ENCODE results near the gene GPR176.

Gene GPR176

DNA sequence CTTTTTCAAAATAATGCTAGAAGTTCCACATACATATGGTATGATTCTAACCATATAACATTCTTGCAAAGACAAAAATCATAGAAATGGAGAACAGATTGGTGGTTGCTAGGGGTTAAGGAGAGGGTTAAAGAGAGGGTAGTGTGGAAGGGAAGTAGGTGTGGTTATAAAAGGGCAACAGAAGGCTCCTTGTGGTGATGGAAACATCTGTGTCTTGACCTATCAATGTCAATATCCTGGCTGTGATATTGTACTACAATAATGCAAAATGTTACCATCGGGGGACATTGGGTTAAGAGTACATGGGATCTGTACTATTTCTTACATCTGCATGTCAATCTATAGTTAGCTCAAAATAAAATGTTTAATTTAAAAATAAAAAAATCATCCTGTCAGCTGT is 69.6 kb downstream of the GPR176 start:
- TF ChIP-seq EGR1 (IDR thresholded peaks at IDR 0.05), result no peak
- TF ChIP-seq, protein P1, sequence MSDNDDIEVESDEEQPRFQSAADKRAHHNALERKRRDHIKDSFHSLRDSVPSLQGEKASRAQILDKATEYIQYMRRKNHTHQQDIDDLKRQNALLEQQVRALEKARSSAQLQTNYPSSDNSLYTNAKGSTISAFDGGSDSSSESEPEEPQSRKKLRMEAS (IDR thresholded peaks at IDR 0.05), result no peak
- TF ChIP-seq, protein P2, sequence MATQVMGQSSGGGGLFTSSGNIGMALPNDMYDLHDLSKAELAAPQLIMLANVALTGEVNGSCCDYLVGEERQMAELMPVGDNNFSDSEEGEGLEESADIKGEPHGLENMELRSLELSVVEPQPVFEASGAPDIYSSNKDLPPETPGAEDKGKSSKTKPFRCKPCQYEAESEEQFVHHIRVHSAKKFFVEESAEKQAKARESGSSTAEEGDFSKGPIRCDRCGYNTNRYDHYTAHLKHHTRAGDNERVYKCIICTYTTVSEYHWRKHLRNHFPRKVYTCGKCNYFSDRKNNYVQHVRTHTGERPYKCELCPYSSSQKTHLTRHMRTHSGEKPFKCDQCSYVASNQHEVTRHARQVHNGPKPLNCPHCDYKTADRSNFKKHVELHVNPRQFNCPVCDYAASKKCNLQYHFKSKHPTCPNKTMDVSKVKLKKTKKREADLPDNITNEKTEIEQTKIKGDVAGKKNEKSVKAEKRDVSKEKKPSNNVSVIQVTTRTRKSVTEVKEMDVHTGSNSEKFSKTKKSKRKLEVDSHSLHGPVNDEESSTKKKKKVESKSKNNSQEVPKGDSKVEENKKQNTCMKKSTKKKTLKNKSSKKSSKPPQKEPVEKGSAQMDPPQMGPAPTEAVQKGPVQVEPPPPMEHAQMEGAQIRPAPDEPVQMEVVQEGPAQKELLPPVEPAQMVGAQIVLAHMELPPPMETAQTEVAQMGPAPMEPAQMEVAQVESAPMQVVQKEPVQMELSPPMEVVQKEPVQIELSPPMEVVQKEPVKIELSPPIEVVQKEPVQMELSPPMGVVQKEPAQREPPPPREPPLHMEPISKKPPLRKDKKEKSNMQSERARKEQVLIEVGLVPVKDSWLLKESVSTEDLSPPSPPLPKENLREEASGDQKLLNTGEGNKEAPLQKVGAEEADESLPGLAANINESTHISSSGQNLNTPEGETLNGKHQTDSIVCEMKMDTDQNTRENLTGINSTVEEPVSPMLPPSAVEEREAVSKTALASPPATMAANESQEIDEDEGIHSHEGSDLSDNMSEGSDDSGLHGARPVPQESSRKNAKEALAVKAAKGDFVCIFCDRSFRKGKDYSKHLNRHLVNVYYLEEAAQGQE (IDR thresholded peaks at IDR 0.05; ENCODE audit: low read depth), result no peak
- TF ChIP-seq CEBPB (IDR thresholded peaks at IDR 0.05), result no peak
- TF ChIP-seq, protein P3, sequence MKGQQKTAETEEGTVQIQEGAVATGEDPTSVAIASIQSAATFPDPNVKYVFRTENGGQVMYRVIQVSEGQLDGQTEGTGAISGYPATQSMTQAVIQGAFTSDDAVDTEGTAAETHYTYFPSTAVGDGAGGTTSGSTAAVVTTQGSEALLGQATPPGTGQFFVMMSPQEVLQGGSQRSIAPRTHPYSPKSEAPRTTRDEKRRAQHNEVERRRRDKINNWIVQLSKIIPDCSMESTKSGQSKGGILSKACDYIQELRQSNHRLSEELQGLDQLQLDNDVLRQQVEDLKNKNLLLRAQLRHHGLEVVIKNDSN (IDR thresholded peaks at IDR 0.05), result no peak
- TF ChIP-seq RAD21 (IDR thresholded peaks at IDR 0.05; ENCODE audit: low read depth), result no peak
- no peak for TF ChIP-seq FOXM1 (IDR thresholded peaks at IDR 0.05; ENCODE audit: borderline replicate concordance, low read depth)
- no peak for TF ChIP-seq ZBTB7A (IDR thresholded peaks at IDR 0.05; ENCODE audit: low read depth)
- no peak for TF ChIP-seq YY1 (IDR thresholded peaks at IDR 0.05; ENCODE audit: low read depth)
- no peak for TF ChIP-seq TCF12 (IDR thresholded peaks at IDR 0.05; ENCODE audit: low read depth)
- no peak for TF ChIP-seq EP300 (IDR thresholded peaks at IDR 0.05; ENCODE audit: borderline replicate concordance)
- TF ChIP-seq CREB1 (IDR thresholded peaks at IDR 0.05; ENCODE audit: low read depth), result no peak

DNA sequence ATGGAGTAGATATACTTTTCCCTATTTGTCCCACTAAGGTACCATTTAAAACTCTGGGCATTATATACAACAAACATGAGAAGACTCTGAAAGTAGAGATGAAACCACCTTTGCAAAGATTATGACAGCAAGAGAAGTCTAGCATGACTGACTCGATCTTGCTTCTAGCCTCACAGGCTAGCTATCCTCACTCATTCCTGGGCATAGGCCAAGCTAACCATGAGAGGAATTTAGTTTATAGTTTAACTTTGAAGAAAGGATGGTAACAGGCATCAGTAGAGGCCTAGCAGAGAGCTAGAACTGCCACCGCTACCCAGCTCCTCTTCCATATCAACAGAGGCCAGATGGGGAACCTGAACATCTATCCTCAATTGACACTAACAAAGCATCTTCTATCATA is 74.0 kb downstream of the GPR176 start:
- TF ChIP-seq TEAD4 (IDR thresholded peaks at IDR 0.05) (no peak), RAD21 (IDR thresholded peaks at IDR 0.05; ENCODE audit: low read depth) (no peak), EGR1 (IDR thresholded peaks at IDR 0.05) (no peak), EP300 (IDR thresholded peaks at IDR 0.05; ENCODE audit: borderline replicate concordance) (no peak), YY1 (IDR thresholded peaks at IDR 0.05; ENCODE audit: low read depth) (no peak), NFIC (IDR thresholded peaks at IDR 0.05) (no peak), CEBPB (IDR thresholded peaks at IDR 0.05) (no peak), TCF12 (IDR thresholded peaks at IDR 0.05; ENCODE audit: low read depth) (no peak), ZBTB7A (IDR thresholded peaks at IDR 0.05; ENCODE audit: low read depth) (no peak), CREB1 (IDR thresholded peaks at IDR 0.05; ENCODE audit: low read depth) (no peak), TAF1 (IDR thresholded peaks at IDR 0.05; ENCODE audit: low read depth) (no peak)
- TF ChIP-seq, protein P1 (IDR thresholded peaks at IDR 0.05), result no peak
- TF ChIP-seq, protein P3 (IDR thresholded peaks at IDR 0.05), result no peak

DNA sequence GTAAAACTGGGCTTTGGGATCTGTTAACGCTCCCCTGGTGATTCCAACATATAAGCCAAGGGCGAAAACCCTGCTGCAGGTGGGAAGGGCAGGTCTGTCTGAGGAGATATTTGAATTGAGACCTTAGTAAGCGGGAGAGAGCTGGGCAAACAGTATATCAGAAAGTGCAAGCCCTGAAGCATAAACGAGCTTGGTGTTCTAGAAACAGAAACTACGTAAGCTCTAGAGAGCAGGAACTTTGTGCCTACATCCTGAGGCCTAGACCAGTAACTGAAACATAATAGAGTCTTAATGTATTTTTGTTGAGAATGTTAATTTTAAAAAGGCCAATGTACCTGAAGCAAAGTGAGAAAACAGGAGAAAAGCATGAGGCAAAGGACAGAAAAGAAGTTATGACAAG is 74.5 kb downstream of the GPR176 start:
- TF ChIP-seq FOXM1 (IDR thresholded peaks at IDR 0.05; ENCODE audit: borderline replicate concordance, low read depth), result no peak
- TF ChIP-seq, protein P3 (IDR thresholded peaks at IDR 0.05), result no peak
- TF ChIP-seq TCF12 (IDR thresholded peaks at IDR 0.05; ENCODE audit: low read depth), result no peak
- no peak for TF ChIP-seq EGR1 (IDR thresholded peaks at IDR 0.05)
- no peak for TF ChIP-seq TEAD4 (IDR thresholded peaks at IDR 0.05)
- no peak for TF ChIP-seq TAF1 (IDR thresholded peaks at IDR 0.05; ENCODE audit: low read depth)
- no peak for TF ChIP-seq EP300 (IDR thresholded peaks at IDR 0.05; ENCODE audit: borderline replicate concordance)
- TF ChIP-seq CREB1 (IDR thresholded peaks at IDR 0.05; ENCODE audit: low read depth), result no peak
- TF ChIP-seq, protein P1 (IDR thresholded peaks at IDR 0.05), result no peak
- no peak for TF ChIP-seq NFIC (IDR thresholded peaks at IDR 0.05)
- no peak for TF ChIP-seq ZBTB7A (IDR thresholded peaks at IDR 0.05; ENCODE audit: low read depth)
- no peak for TF ChIP-seq YY1 (IDR thresholded peaks at IDR 0.05; ENCODE audit: low read depth)
- TF ChIP-seq CEBPB (IDR thresholded peaks at IDR 0.05), result no peak
- TF ChIP-seq, protein P2 (IDR thresholded peaks at IDR 0.05; ENCODE audit: low read depth), result no peak

DNA sequence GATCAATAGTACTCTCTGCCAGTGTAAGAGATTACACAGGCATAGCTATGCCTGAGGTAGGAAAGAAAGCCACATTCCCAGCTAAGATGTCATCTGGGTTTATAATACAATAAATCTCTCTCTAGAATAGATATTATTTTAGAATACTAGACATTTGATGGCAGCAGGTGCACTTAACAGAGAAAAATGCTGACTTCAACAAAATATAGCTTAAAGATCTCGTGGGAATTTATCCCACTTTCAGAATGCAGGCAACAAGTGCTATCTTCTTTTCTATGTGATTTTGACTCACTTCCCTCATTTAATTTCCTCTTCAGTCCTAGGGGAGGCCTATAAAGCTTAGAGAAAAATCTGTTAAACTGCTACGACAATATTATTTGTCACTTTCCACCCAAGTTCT is 76.5 kb downstream of the GPR176 start:
- TF ChIP-seq, protein P3 (IDR thresholded peaks at IDR 0.05), result no peak
- no peak for TF ChIP-seq CREB1 (IDR thresholded peaks at IDR 0.05; ENCODE audit: low read depth)
- TF ChIP-seq, protein P1 (IDR thresholded peaks at IDR 0.05), result no peak
- TF ChIP-seq RAD21 (IDR thresholded peaks at IDR 0.05; ENCODE audit: low read depth), result no peak
- no peak for TF ChIP-seq ZBTB7A (IDR thresholded peaks at IDR 0.05; ENCODE audit: low read depth)
- no peak for TF ChIP-seq FOXM1 (IDR thresholded peaks at IDR 0.05; ENCODE audit: borderline replicate concordance, low read depth)
- TF ChIP-seq EGR1 (IDR thresholded peaks at IDR 0.05), result no peak
- TF ChIP-seq NFIC (IDR thresholded peaks at IDR 0.05), result no peak
- no peak for TF ChIP-seq TAF1 (IDR thresholded peaks at IDR 0.05; ENCODE audit: low read depth)
- TF ChIP-seq TCF12 (IDR thresholded peaks at IDR 0.05; ENCODE audit: low read depth), result no peak
- TF ChIP-seq EP300 (IDR thresholded peaks at IDR 0.05; ENCODE audit: borderline replicate concordance), result no peak
- TF ChIP-seq, protein P2 (IDR thresholded peaks at IDR 0.05; ENCODE audit: low read depth), result no peak
- TF ChIP-seq YY1 (IDR thresholded peaks at IDR 0.05; ENCODE audit: low read depth), result no peak

Data from Ishikawa (cell line).